ELR (cell line): Measurements from ENCODE around the gene CNST.
"Not testable (repeated sequence)": the region's sequence is repeated elsewhere in the genome, so short reads cannot be mapped to it uniquely, and the experiment has no call there.

Experiments
- DNase-seq: peaks from one replicate; pipeline ENCODE4 v3.0.0-alpha.2; 2015; ENCODE audit warnings: low read depth

The CNST gene

GRCh38 chr1:246559310-246559709 lies 6.9 kb upstream of the CNST start:
- DNase-seq = no peak

GRCh38 chr1:246560833-246561232 lies 5.4 kb upstream of the CNST start:
- DNase-seq = peak; percentile 37

GRCh38 chr1:246564839-246565750 lies 1.2 kb upstream of the CNST start:
- DNase-seq = peak; percentile 34

GRCh38 chr1:246565751-246566127 lies 517 bp upstream of the CNST start:
- DNase-seq = peak; percentile 62

- peak; percentile 91 for DNase-seq
Observed at GRCh38 chr1:246566813-246567645, 773 bp downstream of the CNST start.

GRCh38 chr1:246567646-246568235 lies 1.5 kb downstream of the CNST start:
- DNase-seq = no peak

- peak; percentile 82 for DNase-seq
Observed at GRCh38 chr1:246569248-246570238, 3.3 kb downstream of the CNST start.

- not testable (repeated sequence) for DNase-seq
Observed at GRCh38 chr1:246571309-246571708, 5.1 kb downstream of the CNST start.

- DNase-seq = no peak
Observed at GRCh38 chr1:246571953-246572352, 5.7 kb downstream of the CNST start.

GRCh38 chr1:246572785-246573184 lies 6.5 kb downstream of the CNST start:
- no peak for DNase-seq

GRCh38 chr1:246573491-246573890 lies 7.2 kb downstream of the CNST start:
- DNase-seq = no peak

GRCh38 chr1:246576709-246577032 lies 10.4 kb downstream of the CNST start:
- DNase-seq = no peak

GRCh38 chr1:246577082-246577719 lies 10.9 kb downstream of the CNST start:
- DNase-seq = no peak

GRCh38 chr1:246577720-246578106 lies 11.5 kb downstream of the CNST start:
- no peak for DNase-seq

- no peak for DNase-seq
Observed at GRCh38 chr1:246579818-246580217, 13.6 kb downstream of the CNST start.

GRCh38 chr1:246580497-246581370 lies 14.5 kb downstream of the CNST start:
- DNase-seq = no peak

GRCh38 chr1:246582301-246583055 lies 16.2 kb downstream of the CNST start:
- DNase-seq = no peak

- no peak for DNase-seq
Observed at GRCh38 chr1:246583056-246583440, 16.8 kb downstream of the CNST start.

GRCh38 chr1:246583448-246584185 lies 17.4 kb downstream of the CNST start:
- DNase-seq = no peak
